Mesodermal cell (in vitro differentiated cells): ENCODE data around the gene GYPA.
"Not testable (repeated sequence)": the region's sequence is repeated elsewhere in the genome, so short reads cannot be mapped to it uniquely, and the experiment has no call there.

Experiments
- H3K27ac ChIP-seq: 2 replicates; pipeline ENCODE4 v1.7.0; 2013; ENCODE audit warnings: mild to moderate bottlenecking, low read depth, low read length, moderate library complexity; ENCODE audit not compliant: severe bottlenecking
- H3K36me3 ChIP-seq: 2 replicates; pipeline ENCODE4 v1.7.1; 2013; ENCODE audit warnings: mild to moderate bottlenecking, low read length, moderate library complexity; ENCODE audit not compliant: control insufficient read depth, insufficient read depth
- H3K4me1 ChIP-seq: one replicate; pipeline ENCODE4 v1.7.1; 2013; ENCODE audit warnings: mild to moderate bottlenecking, low read length; ENCODE audit not compliant: insufficient read depth, control insufficient read depth, poor library complexity, severe bottlenecking
- H3K4me3 ChIP-seq: 2 replicates; pipeline ENCODE4 v1.7.0; 2013; ENCODE audit warnings: low read length, control low read depth, mild to moderate bottlenecking; ENCODE audit not compliant: insufficient read depth, poor library complexity, severe bottlenecking; ENCODE audit errors: extremely low read depth
- H3K9me3 ChIP-seq: 2 replicates; pipeline ENCODE4 v1.7.1; 2013; ENCODE audit warnings: mild to moderate bottlenecking, low read length, moderate library complexity; ENCODE audit not compliant: control insufficient read depth
- WGBS, 2 experiments: methylation state at CpG; one replicate each; pipeline ENCODE4 v1.1.5; 2013; ENCODE audit warnings: missing lambda C conversion rate in 2 of 2; ENCODE audit not compliant: insufficient coverage in 2 of 2; 5-methylcytosine and 5-hydroxymethylcytosine counted together

The GYPA gene

GRCh38 chr4:144169211-144169610, 28.7 kb upstream of the GYPA start:
- Histone ChIP-seq H3K9me3 (no peaks in the 10 kb centered on the region), H3K4me3 (no peak overlapping the region), H3K36me3 (no peaks in the 10 kb centered on the region), H3K27ac (no peak overlapping the region), H3K4me1 (no peaks in the 10 kb centered on the region)
- 100% methylated on average over 3 of the region's 3 CpGs; no CpG with 5 or more reads in 1 of the 2 experiments for WGBS, 2 experiments

GRCh38 chr4:144154044-144154443, 13.5 kb upstream of the GYPA start:
- Histone ChIP-seq H3K4me1 (no peaks in the 10 kb centered on the region), H3K36me3 (no peaks in the 10 kb centered on the region), H3K27ac (no peak overlapping the region), H3K4me3 (no peak overlapping the region), H3K9me3 (peaks cover 3% of the 10 kb centered on the region)
- no CpG with 5 or more reads among the region's 2 CpGs for WGBS, 2 experiments

GRCh38 chr4:144142690-144143326, 2.3 kb upstream of the GYPA start:
- no CpG with 5 or more reads among the region's 4 CpGs for WGBS, 2 experiments
- H3K4me1 ChIP-seq, H3K36me3 ChIP-seq, H3K4me3 ChIP-seq, H3K27ac ChIP-seq, H3K9me3 ChIP-seq: not testable (repeated sequence)

- 85 to 100% methylated on average over 2 of the region's 2 CpGs for WGBS, 2 experiments
- H3K9me3 ChIP-seq: no peaks in the 10 kb centered on the region
- no peaks in the 10 kb centered on the region for H3K4me1 ChIP-seq
- H3K27ac ChIP-seq: no peak overlapping the region
- H3K36me3 ChIP-seq: no peaks in the 10 kb centered on the region
- H3K4me3 ChIP-seq: no peak overlapping the region
Observed at GRCh38 chr4:144141493-144141892, 975 bp upstream of the GYPA start.

- H3K27ac ChIP-seq, H3K4me1 ChIP-seq, H3K4me3 ChIP-seq, H3K36me3 ChIP-seq, H3K9me3 ChIP-seq: not testable (repeated sequence)
- 100% methylated on average over 1 of the region's 4 CpGs; no CpG with 5 or more reads in 1 of the 2 experiments for WGBS, 2 experiments
Observed at GRCh38 chr4:144139991-144140390, 527 bp downstream of the GYPA start.

GRCh38 chr4:144139547-144139946, 971 bp downstream of the GYPA start:
- not testable (repeated sequence) for H3K4me3 ChIP-seq, H3K9me3 ChIP-seq, H3K27ac ChIP-seq, H3K36me3 ChIP-seq, H3K4me1 ChIP-seq
- 86% methylated on average over 2 of the region's 2 CpGs; no CpG with 5 or more reads in 1 of the 2 experiments for WGBS, 2 experiments

- 100% methylated on average over 1 of the region's 4 CpGs; no CpG with 5 or more reads in 1 of the 2 experiments for WGBS, 2 experiments
- not testable (repeated sequence) for H3K4me1 ChIP-seq, H3K36me3 ChIP-seq, H3K4me3 ChIP-seq, H3K27ac ChIP-seq, H3K9me3 ChIP-seq
Observed at GRCh38 chr4:144138239-144138638, 2.3 kb downstream of the GYPA start.

- WGBS, 2 experiments: 86 to 93% methylated on average over 5 to 6 of the region's 8 CpGs
- not testable (repeated sequence) for H3K9me3 ChIP-seq, H3K4me3 ChIP-seq, H3K36me3 ChIP-seq, H3K27ac ChIP-seq, H3K4me1 ChIP-seq
Observed at GRCh38 chr4:144137137-144137931, 3.2 kb downstream of the GYPA start.

GRCh38 chr4:144136189-144136588, 4.3 kb downstream of the GYPA start:
- H3K4me3 ChIP-seq, H3K27ac ChIP-seq, H3K36me3 ChIP-seq, H3K4me1 ChIP-seq, H3K9me3 ChIP-seq: not testable (repeated sequence)
- no CpG with 5 or more reads among the region's 4 CpGs for WGBS, 2 experiments

GRCh38 chr4:144130167-144130566, 10.4 kb downstream of the GYPA start:
- not testable (repeated sequence) for H3K9me3 ChIP-seq, H3K36me3 ChIP-seq, H3K4me3 ChIP-seq, H3K27ac ChIP-seq, H3K4me1 ChIP-seq
- WGBS, 2 experiments: no CpG with 5 or more reads among the region's 1 CpG

GRCh38 chr4:144129336-144129875, 11.1 kb downstream of the GYPA start:
- H3K9me3 ChIP-seq, H3K4me1 ChIP-seq, H3K4me3 ChIP-seq, H3K36me3 ChIP-seq, H3K27ac ChIP-seq: not testable (repeated sequence)
- 86 to 95% methylated on average over 2 to 3 of the region's 4 CpGs for WGBS, 2 experiments
